ENCODE data around the gene LIN52. TPM values are rescaled to one million over a fixed set of nuclear protein-coding genes. Genes with fewer than 3 reads are reported as not detected.

LIN52 gene
- total RNA-seq, 1 experiment from 2014 or later, result 11.0 TPM

GRCh38 chr14:74042296-74042695 lies 42.5 kb upstream of the LIN52 start:
- no peaks in the 10 kb centered on the region for H3K79me2 ChIP-seq (ENCODE audit: insufficient read depth, low read length)
- Mint-ChIP-seq H3K9me3 (no peaks in the 10 kb centered on the region), H3K27me3 (ENCODE audit: low read depth) (no peaks in the 10 kb centered on the region; the same call in 1 of the 2 replicates), H3K36me3 (ENCODE audit: insufficient read depth in 1 of 3, low read depth in 3 of 3) (no peaks in the 10 kb centered on the region), H3K4me1 (peaks cover 0 to 2% of the 10 kb centered on the region in 2 experiments; a peak in 1 of 4 replicates), H3K4me3 (no peak overlapping the region), H3K27ac (no peak overlapping the region)
- no peaks in the 10 kb centered on the region for H3K23me2 ChIP-seq (ENCODE audit: insufficient read length, low read depth, low read length, poor library complexity, severe bottlenecking)
- DNase-seq, result no peak
- no peak overlapping the region for H2AFZ ChIP-seq (ENCODE audit: low read length)
- H3T11ph ChIP-seq (ENCODE audit: low read length), result no peak overlapping the region
- no peak overlapping the region for H3K4ac ChIP-seq (ENCODE audit: low read depth, low read length)
- no peak overlapping the region for H2BK120ac ChIP-seq (ENCODE audit: low read depth, low read length, poor library complexity, severe bottlenecking)
- no peak overlapping the region for H2AK5ac ChIP-seq (ENCODE audit: insufficient read length, low read length)
- H4K5ac ChIP-seq (ENCODE audit: insufficient read length, low read depth, low read length), result no peak overlapping the region
- no peak overlapping the region for H3K14ac ChIP-seq (ENCODE audit: insufficient read depth, low read length)
- WGBS (ENCODE audit: extremely low coverage, insufficient read length, low lambda C conversion rate), result no CpG with 5 or more reads among the region's 2 CpGs
- H3K27me3 ChIP-seq (ENCODE audit: insufficient read depth, low read length), result no peaks in the 10 kb centered on the region
- H4K8ac ChIP-seq (replicated peaks; ENCODE audit: insufficient read length, low read depth, low read length), result no peak overlapping the region
- no peak for TF ChIP-seq CTCF (conservative IDR thresholded peaks at IDR 0.05)
- H3K23ac ChIP-seq (ENCODE audit: insufficient read length, low read depth, low read length), result no peak overlapping the region
- H3K4me2 ChIP-seq (ENCODE audit: insufficient read depth, insufficient read length, low read length), result no peak overlapping the region
- no peaks in the 10 kb centered on the region for H3K4me1 ChIP-seq (ENCODE audit: insufficient read depth, low read length)
- H2BK15ac ChIP-seq (ENCODE audit: low read depth, low read length), result no peak overlapping the region
- no peaks in the 10 kb centered on the region for H3K79me1 ChIP-seq (ENCODE audit: insufficient read depth, low read depth, low read length, poor library complexity, severe bottlenecking)
- H4K20me1 ChIP-seq (ENCODE audit: control insufficient read depth, insufficient read depth, insufficient read length), result no peaks in the 10 kb centered on the region
- H2BK12ac ChIP-seq (ENCODE audit: insufficient read length, low read depth, low read length), result no peak overlapping the region
- H3K56ac ChIP-seq (ENCODE audit: insufficient read length, low read depth, low read length), result no peak overlapping the region
- no peak overlapping the region for H4K91ac ChIP-seq (ENCODE audit: insufficient read length, low read depth, low read length)
- no peaks in the 10 kb centered on the region for H3K9me3 ChIP-seq (ENCODE audit: control insufficient read depth, low read depth, low read length)
- H3K27ac ChIP-seq (ENCODE audit: insufficient read length, low read depth, low read length), result no peak overlapping the region
- no peak overlapping the region for H3K18ac ChIP-seq (ENCODE audit: insufficient read length, low read depth, low read length)
- H3K9ac ChIP-seq (ENCODE audit: extremely low read depth, insufficient read length, low read length), result no peak overlapping the region
- H2BK5ac ChIP-seq (ENCODE audit: insufficient read length, low read length), result no peak overlapping the region
- no peak overlapping the region for H2BK20ac ChIP-seq (ENCODE audit: low read depth, low read length, poor library complexity, severe bottlenecking)

Data from H9 (cell line).